ENCODE measurements around the gene KCNH1. TPM values are rescaled to one million over a fixed set of nuclear protein-coding genes. Genes with fewer than 3 reads are reported as not detected.

KCNH1 gene
- total and polyA plus RNA-seq, 9 of the 15 experiments (the other 6 are each of a cell fraction or from before 2014, with no cell fraction given), result not detected

- Histone ChIP-seq H3K79me2 (ENCODE audit: control insufficient read depth, insufficient read depth, low read length) (no peaks in the 10 kb centered on the region), H3K4me2 (ENCODE audit: insufficient read depth, low read length) (no peak overlapping the region), H3K9me1 (ENCODE audit: control insufficient read depth, insufficient read depth, low read length) (no peaks in the 10 kb centered on the region), H3K9ac (ENCODE audit: insufficient read depth in 1 of 2, low read depth in 2 of 2, low read length in 2 of 2) (no peak overlapping the region), H3K27ac (ENCODE audit: extremely low read depth, low read depth, low read length) (no peak overlapping the region), H3K4me3 (no peak overlapping the region), H4K20me1 (replicated peaks; ENCODE audit: control insufficient read depth, insufficient read depth, low read length) (no peaks in the 10 kb centered on the region), H3K27me3 (ENCODE audit: control insufficient read depth in 2 of 2, insufficient read depth in 2 of 2, low read length in 2 of 2) (peaks cover 0 to under 1% of the 10 kb centered on the region in 2 experiments; a peak in 2 of 5 replicates), H3K36me3 (ENCODE audit: control insufficient read depth, insufficient read depth, low read length) (no peaks in the 10 kb centered on the region), H2AFZ (ENCODE audit: low read depth, low read length) (no peak overlapping the region), H3K9me3 (replicated peaks; ENCODE audit: control insufficient read depth, insufficient read depth, low read depth, low read length) (no peaks in the 10 kb centered on the region), H3K4me1 (replicated peaks in 1 of 2; ENCODE audit: control insufficient read depth in 2 of 2, insufficient read depth in 2 of 2, low read length in 2 of 2) (no peaks in the 10 kb centered on the region)
- 0% methylated on average over 2 of the region's 2 CpGs for WGBS (ENCODE audit: insufficient coverage, low coverage, missing lambda C conversion rate)
- no peak for FAIRE-seq
- CTCF ChIA-PET (ENCODE audit: low intra/inter-chr PET ratio), result no interaction called here
- no TSS peak for BruUV-seq (replicated peaks)
- POLR2A ChIA-PET, result interaction anchor here (1.1 kb wide), 1 partner anchor 42 kb away, joined by 3 read pairs; no protein-coding TSS in a partner anchor
- no peak for ATAC-seq
- intact Hi-C loops (cut with micrococcal nuclease), result no loop called here
- in situ Hi-C loops (cut with MboI), result no loop called here
- DNase-seq (ENCODE audit: extremely low read depth in 1 of 4, low spot score in 3 of 4), result no peak
- TF ChIP-seq NR2C2 (CRISPR knock-in tag; IDR thresholded peaks at IDR 0.05) (no peak), NR2C2 (tag; IDR thresholded peaks at IDR 0.05) (no peak), HNRNPK (IDR thresholded peaks at IDR 0.05; ENCODE audit: low read depth, low read length, poor library complexity, severe bottlenecking) (no peak), NCOA6 (IDR thresholded peaks at IDR 0.05) (no peak), BCL6 (CRISPR knock-in tag; IDR thresholded peaks at IDR 0.05) (no peak), GTF2B (IDR thresholded peaks at IDR 0.05; ENCODE audit: extremely low read depth, insufficient read length) (no peak), EWSR1 (IDR thresholded peaks at IDR 0.05; ENCODE audit: borderline replicate concordance, low read depth, partially characterized antibody) (no peak), ZHX1 (conservative IDR thresholded peaks at IDR 0.05; ENCODE audit: low read length) (no peak), FIP1L1 (IDR thresholded peaks at IDR 0.05; ENCODE audit: low read depth, low read length, poor library complexity, severe bottlenecking) (no peak), MCM5 (IDR thresholded peaks at IDR 0.05; ENCODE audit: low read depth) (no peak), FOXJ2 (tag; IDR thresholded peaks at IDR 0.05) (no peak), SREBF1 (IDR thresholded peaks at IDR 0.05; ENCODE audit: borderline replicate concordance, low read depth, low read length) (no peak)
- TF ChIP-seq, protein P1, sequence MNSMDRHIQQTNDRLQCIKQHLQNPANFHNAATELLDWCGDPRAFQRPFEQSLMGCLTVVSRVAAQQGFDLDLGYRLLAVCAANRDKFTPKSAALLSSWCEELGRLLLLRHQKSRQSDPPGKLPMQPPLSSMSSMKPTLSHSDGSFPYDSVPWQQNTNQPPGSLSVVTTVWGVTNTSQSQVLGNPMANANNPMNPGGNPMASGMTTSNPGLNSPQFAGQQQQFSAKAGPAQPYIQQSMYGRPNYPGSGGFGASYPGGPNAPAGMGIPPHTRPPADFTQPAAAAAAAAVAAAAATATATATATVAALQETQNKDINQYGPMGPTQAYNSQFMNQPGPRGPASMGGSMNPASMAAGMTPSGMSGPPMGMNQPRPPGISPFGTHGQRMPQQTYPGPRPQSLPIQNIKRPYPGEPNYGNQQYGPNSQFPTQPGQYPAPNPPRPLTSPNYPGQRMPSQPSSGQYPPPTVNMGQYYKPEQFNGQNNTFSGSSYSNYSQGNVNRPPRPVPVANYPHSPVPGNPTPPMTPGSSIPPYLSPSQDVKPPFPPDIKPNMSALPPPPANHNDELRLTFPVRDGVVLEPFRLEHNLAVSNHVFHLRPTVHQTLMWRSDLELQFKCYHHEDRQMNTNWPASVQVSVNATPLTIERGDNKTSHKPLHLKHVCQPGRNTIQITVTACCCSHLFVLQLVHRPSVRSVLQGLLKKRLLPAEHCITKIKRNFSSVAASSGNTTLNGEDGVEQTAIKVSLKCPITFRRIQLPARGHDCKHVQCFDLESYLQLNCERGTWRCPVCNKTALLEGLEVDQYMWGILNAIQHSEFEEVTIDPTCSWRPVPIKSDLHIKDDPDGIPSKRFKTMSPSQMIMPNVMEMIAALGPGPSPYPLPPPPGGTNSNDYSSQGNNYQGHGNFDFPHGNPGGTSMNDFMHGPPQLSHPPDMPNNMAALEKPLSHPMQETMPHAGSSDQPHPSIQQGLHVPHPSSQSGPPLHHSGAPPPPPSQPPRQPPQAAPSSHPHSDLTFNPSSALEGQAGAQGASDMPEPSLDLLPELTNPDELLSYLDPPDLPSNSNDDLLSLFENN (IDR thresholded peaks at IDR 0.05; ENCODE audit: low read depth in 2 of 2, low read length in 2 of 2), result no peak
- TF ChIP-seq, protein P2, sequence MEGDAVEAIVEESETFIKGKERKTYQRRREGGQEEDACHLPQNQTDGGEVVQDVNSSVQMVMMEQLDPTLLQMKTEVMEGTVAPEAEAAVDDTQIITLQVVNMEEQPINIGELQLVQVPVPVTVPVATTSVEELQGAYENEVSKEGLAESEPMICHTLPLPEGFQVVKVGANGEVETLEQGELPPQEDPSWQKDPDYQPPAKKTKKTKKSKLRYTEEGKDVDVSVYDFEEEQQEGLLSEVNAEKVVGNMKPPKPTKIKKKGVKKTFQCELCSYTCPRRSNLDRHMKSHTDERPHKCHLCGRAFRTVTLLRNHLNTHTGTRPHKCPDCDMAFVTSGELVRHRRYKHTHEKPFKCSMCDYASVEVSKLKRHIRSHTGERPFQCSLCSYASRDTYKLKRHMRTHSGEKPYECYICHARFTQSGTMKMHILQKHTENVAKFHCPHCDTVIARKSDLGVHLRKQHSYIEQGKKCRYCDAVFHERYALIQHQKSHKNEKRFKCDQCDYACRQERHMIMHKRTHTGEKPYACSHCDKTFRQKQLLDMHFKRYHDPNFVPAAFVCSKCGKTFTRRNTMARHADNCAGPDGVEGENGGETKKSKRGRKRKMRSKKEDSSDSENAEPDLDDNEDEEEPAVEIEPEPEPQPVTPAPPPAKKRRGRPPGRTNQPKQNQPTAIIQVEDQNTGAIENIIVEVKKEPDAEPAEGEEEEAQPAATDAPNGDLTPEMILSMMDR (IDR thresholded peaks at IDR 0.05 in 2 of 3, conservative IDR thresholded peaks at IDR 0.05 in 1 of 3; ENCODE audit: insufficient read depth in 2 of 3, low read depth in 1 of 3, low read length in 3 of 3), result no peak
Measured at GRCh38 chr1:211095381-211095780, 38.6 kb downstream of the KCNH1 start.
